Measurements from ENCODE around the gene BNC1.

BNC1 gene

DNA sequence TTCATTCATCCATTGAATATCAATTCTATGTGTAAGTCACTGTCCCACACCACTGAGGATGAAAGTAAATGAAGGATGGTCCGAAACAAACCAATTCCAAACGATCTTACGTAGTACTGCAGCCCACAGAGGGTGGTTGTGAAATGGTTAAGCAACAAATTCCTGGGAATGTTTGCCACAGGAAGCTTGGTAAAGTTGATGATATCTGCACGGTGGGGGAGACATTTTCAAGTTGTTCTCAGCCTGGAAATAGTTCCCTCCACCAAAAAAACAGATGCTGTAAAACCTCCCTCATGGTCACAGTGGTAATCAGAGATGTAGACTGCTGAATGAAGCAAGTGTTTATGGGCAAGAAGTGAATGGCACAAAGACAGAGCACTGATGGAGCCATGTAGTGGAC, 35.9 kb upstream of the BNC1 start:
- DNase-seq (ENCODE audit: low read depth) = no peak
- TF ChIP-seq, protein P1, sequence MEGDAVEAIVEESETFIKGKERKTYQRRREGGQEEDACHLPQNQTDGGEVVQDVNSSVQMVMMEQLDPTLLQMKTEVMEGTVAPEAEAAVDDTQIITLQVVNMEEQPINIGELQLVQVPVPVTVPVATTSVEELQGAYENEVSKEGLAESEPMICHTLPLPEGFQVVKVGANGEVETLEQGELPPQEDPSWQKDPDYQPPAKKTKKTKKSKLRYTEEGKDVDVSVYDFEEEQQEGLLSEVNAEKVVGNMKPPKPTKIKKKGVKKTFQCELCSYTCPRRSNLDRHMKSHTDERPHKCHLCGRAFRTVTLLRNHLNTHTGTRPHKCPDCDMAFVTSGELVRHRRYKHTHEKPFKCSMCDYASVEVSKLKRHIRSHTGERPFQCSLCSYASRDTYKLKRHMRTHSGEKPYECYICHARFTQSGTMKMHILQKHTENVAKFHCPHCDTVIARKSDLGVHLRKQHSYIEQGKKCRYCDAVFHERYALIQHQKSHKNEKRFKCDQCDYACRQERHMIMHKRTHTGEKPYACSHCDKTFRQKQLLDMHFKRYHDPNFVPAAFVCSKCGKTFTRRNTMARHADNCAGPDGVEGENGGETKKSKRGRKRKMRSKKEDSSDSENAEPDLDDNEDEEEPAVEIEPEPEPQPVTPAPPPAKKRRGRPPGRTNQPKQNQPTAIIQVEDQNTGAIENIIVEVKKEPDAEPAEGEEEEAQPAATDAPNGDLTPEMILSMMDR (conservative IDR thresholded peaks at IDR 0.05; ENCODE audit: low read depth, low read length) = no peak

DNA sequence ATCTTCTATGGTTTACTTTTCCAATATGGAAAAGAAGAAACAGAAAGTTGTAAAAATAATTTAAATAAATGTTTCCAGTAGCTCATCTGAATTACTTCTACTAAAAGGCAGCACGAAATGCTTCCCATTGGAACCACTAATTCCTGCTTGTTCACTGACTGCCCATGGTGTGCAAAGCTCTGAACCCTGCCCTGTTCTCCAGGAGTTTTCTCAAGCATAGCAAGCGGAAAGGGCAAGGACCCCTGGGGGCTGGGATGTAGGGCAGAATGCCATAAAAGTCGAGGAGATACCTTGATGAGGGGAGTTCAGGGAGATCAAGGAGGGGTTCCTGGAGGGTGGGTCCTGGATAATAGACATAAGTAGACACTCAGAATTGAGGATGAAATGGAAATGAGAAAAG, 35.3 kb upstream of the BNC1 start:
- no peak for DNase-seq (ENCODE audit: low read depth)
- TF ChIP-seq, protein P1 (conservative IDR thresholded peaks at IDR 0.05; ENCODE audit: low read depth, low read length) = no peak

More for the DNA sequence above, 35.9 kb upstream of the BNC1 start:
- no peak overlapping the region for H3K4me3 ChIP-seq (ENCODE audit: low read length)

DNA sequence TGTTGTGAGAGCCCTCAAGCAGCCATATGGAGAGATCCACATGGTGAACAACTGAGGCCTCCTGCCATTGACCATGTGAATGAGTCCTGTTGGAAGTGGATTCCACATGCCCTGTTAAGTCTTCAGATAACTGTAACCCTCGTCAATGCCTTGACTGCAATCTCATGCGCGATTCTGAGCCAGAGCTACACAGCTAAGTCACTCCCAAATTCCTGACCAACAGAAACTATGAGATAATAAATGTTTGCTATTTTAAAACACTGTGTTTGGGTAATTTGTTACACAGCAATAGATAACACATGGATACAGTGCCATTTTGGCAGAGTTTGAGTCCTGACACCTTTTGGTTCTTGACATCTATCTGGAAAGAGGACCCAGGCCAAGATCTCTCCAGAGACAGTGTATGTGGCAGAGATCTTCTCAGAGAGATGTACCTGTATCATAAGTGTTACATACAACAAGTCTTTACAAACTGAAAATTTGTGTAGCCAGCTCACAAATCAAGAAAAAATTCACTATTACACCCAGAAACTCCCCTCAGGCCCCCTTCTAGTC, 34.5 kb upstream of the BNC1 start:
- TF ChIP-seq, protein P1 (conservative IDR thresholded peaks at IDR 0.05; ENCODE audit: low read depth, low read length) = no peak
- DNase-seq (ENCODE audit: low read depth) = no peak
- H3K4me3 ChIP-seq (ENCODE audit: low read length) = no peak overlapping the region

More for the DNA sequence above, 35.3 kb upstream of the BNC1 start:
- no peak overlapping the region for H3K4me3 ChIP-seq (ENCODE audit: low read length)

DNA sequence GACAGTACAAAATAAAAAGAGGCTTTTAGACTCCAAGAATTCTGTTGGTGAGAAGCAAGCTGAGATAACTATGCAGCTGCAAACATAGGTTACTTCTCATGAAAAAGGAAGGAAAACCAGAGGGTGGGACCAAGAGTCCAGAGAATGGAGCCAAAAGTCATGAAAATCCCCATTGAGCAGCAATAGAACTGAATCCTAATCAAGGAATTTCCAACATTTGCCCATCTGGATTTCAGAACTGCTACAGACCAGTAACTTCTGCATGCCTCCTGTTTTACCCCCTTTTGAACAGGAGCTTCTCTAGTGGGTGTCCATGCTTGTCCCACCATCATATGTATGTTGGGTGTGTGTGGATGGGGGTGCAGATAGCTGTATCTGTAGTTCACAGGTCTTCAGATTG, 33.6 kb upstream of the BNC1 start:
- no peak for DNase-seq (ENCODE audit: low read depth)
- H3K4me3 ChIP-seq (ENCODE audit: low read length) = no peak overlapping the region
- TF ChIP-seq, protein P1 (conservative IDR thresholded peaks at IDR 0.05; ENCODE audit: low read depth, low read length) = no peak

DNA sequence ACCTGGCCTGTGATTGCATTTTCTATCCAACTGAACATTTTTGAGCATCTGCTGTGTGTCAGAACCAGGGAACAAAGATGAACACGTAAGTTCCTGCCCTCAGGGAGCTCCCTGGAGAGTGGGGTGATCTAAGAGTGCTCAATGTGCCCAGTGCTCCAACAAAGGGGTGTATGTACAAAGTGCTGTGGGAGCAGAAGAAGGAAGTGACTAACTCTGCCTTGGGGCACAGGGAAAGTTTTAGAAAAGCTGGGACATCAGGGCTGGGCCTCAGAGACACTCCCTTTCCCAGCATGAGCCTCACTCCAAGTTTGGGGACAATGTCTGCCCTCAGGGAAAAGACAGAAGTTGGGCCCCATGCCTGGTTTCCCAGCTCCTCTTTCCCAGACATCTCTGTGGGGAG, 27.6 kb upstream of the BNC1 start:
- no peak for DNase-seq (ENCODE audit: low read depth)
- TF ChIP-seq, protein P1 (conservative IDR thresholded peaks at IDR 0.05; ENCODE audit: low read depth, low read length) = no peak
- H3K4me3 ChIP-seq (ENCODE audit: low read length) = no peak overlapping the region

DNA sequence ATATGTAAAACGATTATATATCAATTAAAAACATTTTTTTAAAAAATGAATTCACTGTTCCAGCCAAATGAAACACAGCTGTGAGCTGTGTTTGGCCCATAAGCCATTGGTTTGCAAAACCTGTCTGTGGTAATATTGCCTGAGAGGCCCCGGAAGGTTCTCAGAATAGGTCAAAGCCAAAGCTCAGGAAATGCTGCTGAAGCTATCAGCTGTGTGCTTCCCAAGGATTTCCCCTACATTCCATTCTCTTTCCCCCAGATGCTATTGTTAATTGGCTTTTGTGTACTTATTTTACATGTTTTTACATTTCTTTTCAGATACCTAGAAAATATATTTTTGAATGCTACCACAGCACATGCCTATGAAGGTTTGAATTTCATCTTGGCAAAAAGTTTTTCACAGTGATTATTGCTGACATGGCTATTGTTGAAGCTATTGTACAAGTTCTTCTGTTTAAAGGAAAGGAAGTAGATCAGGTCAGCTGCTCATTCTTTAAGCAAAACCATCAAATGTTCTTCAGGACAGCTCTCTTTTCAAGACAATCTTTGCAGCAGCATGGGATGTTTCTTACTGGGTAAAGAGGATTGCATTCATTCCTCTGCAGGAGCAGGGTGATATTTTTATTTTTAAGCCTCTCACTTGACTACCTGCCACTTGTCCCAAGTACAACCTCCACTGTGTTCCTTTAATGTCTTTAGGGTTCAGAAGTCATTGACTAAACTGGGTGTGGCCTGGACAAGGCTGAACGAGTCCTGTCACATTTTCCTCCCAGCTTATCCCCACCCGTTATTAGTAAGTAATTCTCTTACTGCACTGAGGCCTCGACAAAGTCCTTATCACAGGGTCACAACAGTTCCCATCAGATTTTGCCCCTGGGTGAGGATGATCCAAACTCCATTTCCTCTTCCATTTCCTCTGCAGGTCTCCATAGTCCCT, 26.3 kb upstream of the BNC1 start:
- H3K4me3 ChIP-seq (ENCODE audit: low read length) = no peak overlapping the region
- TF ChIP-seq, protein P1 (conservative IDR thresholded peaks at IDR 0.05; ENCODE audit: low read depth, low read length) = no peak
- no peak for DNase-seq (ENCODE audit: low read depth)

DNA sequence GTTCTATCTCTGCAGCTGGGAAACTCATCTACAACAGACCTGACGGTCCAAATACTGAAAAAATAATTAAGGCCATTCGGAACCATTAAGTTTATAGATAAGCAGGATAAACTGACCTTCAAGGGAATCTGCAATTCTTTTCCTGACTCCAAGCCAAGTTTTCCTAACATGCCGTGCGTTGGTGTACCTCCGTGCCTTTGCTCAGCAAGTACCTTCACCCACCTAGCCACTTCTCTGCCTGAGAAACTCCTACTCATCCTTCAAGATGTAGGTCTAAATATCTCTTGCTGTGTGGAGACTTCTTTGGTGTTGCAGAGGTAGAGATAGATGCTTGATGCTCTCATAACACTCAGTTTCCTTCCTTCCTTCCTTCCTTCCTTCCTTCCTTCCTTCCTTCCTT, 24.2 kb upstream of the BNC1 start:
- TF ChIP-seq, protein P1 (conservative IDR thresholded peaks at IDR 0.05; ENCODE audit: low read depth, low read length) = no peak
- no peak overlapping the region for H3K4me3 ChIP-seq (ENCODE audit: low read length)
- DNase-seq (ENCODE audit: low read depth) = no peak
